HEK293 (cell line): ENCODE results near the gene STPG3.

Source experiments
- CTCF ChIP-seq: fragments of 450-650 bp; formaldehyde crosslinking; IDR thresholded peaks from 2 replicates; pipeline ENCODE4 v1.5.1; 2016; ENCODE audit warnings: missing biosample characterization, missing genetic modification characterization
- KLF10 ChIP-seq: fragments of 450-650 bp; IDR thresholded peaks from 2 replicates; pipeline ENCODE4 v1.5.1; 2018; ENCODE audit warnings: missing biosample characterization, mild to moderate bottlenecking, missing genetic modification characterization
- PATZ1 ChIP-seq: fragments of 450-650 bp; formaldehyde crosslinking; IDR thresholded peaks from 2 replicates; pipeline ENCODE4 v1.5.1; 2016; ENCODE audit warnings: missing biosample characterization, missing genetic modification characterization
- REST ChIP-seq: fragments of 450-650 bp; formaldehyde crosslinking; IDR thresholded peaks from 2 replicates; pipeline ENCODE4 v1.5.1; 2016; ENCODE audit warnings: missing biosample characterization, missing genetic modification characterization
- ZNF366 ChIP-seq: fragments of 450-650 bp; formaldehyde crosslinking; conservative IDR thresholded peaks from 2 replicates; pipeline ENCODE4 v1.5.1; 2016; ENCODE audit warnings: missing biosample characterization, missing genetic modification characterization
- ZNF776 ChIP-seq: fragments of 450-650 bp; formaldehyde crosslinking; IDR thresholded peaks from 2 replicates; pipeline ENCODE4 v1.5.0; 2017; ENCODE audit warnings: missing biosample characterization, missing genetic modification characterization, borderline replicate concordance
- ZSCAN18 ChIP-seq: fragments of 450-650 bp; formaldehyde crosslinking; IDR thresholded peaks from 2 replicates; pipeline ENCODE4 v1.5.1; 2016; ENCODE audit warnings: missing biosample characterization, missing genetic modification characterization

GRCh38 chr9:137278721-137279711 lies 27.9 kb downstream of the STPG3 start:
- TF ChIP-seq CTCF (tag by site-specific recombination), result no peak
- no peak for TF ChIP-seq ZSCAN18 (tag by site-specific recombination)
- TF ChIP-seq PATZ1 (tag by site-specific recombination), result no peak
- TF ChIP-seq KLF10 (tag by site-specific recombination), result no peak
- no peak for TF ChIP-seq ZNF366 (tag by site-specific recombination)
- TF ChIP-seq REST (tag by site-specific recombination), result no peak
- TF ChIP-seq ZNF776 (tag by site-specific recombination), result no peak
